SW 1271 (cell line): ENCODE data around the gene PERM1.

Experiments
- DNase-seq, 2 experiments: peaks; one replicate each; lab custom pipeline; 2025; lab: John Stamatoyannopoulos, UW

The PERM1 gene

DNA sequence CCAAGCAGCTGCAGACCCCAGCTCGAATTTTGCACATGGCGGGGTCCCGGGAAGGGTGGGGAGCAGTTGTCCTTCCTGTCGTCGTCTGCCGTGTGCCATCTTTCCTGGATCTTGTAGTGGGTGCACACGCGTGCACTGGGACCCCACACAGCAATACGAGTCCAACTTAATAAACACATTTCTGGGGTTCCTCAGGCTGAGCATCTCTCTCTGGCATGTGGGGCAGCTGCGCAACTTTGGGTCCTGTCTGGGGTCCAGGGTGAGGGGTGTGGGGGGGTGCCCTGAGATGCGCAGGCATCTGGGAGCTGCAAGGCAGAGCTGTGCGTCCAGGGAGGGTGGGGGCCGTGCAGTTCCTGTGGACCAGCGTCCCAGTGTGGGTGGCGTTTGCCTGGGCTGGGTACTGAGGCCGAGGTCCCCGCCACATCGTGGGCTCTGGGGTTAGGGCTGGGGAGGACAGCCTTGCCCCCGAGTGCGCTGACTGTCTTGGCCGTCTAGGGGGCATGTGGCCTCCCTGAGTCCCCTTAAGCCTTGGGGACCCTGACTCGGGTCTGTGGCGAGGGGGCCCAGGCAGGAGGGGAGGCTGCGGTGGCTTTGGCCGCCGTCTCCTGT, 16.3 kb downstream of the PERM1 start:
- DNase-seq: no peak

DNA sequence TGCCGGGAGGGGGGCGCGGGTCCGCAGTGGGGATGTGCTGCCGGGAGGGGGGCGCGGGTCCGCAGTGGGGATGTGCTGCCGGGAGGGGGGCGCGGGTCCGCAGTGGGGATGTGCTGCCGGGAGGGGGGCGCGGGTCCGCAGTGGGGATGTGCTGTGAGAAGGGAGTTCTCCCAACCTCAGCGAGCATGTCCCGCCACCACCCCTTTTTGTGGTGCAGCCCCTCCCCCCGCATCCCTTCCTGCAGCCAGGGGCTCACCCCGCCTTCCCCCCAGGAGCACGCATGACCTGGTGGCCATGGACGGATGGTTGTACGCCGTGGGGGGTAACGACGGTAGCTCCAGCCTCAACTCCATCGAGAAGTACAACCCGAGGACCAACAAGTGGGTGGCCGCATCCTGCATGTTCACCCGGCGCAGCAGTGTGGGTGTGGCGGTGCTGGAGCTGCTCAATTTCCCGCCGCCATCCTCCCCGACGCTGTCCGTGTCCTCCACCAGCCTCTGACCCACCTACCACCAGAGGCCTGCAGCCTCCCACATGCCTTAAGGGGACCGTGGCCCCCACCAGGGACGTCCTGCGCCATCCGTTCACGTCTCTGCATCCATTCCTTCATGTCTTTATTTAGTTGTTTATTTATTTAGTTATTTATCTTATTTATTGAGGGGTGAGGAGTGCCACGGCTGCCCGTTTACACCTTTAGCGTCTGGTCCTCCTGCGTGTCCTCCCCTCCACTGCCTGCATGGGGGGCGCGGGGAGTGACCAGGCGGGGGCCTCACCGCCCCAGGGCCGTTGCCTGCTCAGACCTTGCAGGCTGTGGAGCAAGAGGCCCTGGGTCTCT, 17.0 kb downstream of the PERM1 start:
- DNase-seq: no peak

DNA sequence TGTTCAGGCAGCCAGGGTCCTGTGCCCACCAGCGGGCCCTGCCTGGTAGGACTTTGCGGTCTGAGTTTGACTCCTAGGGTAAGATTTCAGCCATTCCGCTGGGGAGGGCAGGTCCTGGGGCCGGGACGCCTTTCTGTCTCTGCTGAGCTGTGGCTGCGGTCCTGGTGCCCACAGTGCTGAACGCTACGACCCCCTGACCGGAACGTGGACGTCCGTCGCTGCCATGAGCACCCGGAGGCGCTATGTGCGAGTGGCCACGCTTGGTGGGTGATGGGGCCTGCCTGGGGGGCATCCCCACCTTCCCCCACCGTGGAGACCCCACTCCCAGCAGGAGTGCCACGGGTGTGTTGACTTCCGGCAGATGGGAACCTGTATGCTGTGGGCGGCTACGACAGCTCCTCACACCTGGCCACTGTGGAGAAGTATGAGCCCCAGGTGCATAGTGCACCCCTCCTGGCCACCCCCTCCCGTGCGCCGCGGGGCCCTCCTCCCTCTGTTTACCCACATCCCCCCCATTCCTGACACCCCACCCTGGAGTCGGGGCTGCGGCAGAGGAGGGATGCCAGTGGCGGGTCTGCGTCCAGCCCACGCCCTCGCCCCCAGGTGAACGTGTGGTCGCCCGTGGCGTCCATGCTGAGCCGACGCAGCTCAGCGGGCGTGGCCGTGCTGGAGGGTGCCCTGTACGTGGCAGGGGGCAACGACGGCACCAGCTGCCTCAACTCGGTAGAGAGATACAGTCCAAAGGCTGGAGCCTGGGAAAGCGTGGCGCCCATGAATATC, 18.0 kb downstream of the PERM1 start:
- no peak for DNase-seq

DNA sequence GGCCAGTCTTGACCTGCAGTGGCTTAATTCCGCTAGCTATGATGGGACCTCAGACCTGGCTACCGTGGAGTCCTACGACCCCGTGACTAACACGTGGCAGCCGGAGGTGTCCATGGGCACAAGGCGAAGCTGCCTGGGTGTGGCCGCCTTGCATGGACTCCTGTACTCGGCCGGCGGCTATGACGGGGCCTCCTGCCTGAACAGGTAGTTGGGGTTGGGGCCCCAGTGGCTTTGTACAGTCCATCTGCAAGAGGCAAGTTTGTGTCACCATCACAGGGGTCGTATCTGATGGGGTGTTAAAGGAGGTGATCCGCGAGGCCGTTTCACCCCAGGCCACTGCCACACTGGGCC, 18.6 kb downstream of the PERM1 start:
- no peak for DNase-seq

DNA sequence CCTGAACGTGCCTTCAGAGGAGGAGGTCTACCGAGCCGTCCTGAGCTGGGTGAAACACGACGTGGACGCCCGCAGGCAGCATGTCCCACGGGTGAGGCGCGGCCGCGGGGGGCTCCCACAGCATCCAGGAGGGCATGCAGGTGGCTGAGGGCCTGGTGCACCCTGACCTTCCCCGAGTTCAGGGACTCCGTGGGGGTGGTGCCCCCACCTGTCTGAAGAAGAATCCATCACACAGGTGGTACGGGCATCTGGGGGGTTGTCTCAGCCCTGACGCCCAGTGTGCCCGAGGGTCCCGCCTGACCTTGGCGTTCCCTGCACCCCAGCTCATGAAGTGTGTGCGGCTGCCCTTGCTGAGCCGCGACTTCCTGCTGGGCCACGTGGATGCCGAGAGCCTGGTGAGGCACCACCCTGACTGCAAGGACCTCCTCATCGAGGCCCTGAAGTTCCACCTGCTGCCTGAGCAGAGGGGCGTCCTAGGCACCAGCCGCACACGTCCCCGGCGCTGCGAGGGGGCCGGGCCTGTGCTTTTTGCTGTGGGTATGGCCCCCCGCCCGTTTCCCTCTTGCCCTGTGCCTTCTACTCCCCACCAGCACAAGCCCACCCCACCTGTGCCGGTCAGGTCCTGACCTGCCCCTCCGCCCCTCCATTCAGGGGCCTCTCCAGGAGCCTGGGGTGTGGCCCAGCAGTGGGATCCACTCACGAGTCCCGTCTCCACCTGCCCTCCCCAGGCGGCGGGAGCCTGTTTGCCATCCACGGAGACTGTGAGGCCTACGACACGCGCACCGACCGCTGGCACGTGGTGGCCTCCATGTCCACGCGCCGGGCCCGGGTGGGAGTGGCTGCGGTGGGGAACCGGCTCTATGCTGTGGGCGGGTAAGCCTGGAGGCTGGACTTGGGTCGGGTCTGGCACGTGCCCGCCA, 19.3 kb downstream of the PERM1 start:
- no peak for DNase-seq

DNA sequence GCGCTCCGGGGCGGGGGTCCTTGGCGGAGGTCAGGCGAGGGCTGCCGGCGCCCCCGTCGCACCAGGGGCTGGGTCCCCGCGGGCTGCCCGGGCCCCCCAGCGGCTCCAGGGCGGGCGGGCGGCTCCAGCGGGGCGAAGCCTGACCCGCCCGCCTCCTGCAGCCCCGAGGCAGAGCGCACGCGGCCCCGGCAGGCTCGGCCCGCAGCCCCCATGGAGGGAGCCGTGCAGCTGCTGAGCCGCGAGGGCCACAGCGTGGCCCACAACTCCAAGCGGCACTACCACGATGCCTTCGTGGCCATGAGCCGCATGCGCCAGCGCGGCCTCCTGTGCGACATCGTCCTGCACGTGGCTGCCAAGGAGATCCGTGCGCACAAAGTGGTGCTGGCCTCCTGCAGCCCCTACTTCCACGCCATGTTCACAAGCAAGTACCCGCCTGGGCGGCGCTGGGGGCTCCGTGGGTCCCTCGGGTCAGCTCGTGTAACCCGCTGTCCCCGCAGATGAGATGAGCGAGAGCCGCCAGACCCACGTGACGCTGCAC, 20.7 kb downstream of the PERM1 start:
- DNase-seq: no peak

DNA sequence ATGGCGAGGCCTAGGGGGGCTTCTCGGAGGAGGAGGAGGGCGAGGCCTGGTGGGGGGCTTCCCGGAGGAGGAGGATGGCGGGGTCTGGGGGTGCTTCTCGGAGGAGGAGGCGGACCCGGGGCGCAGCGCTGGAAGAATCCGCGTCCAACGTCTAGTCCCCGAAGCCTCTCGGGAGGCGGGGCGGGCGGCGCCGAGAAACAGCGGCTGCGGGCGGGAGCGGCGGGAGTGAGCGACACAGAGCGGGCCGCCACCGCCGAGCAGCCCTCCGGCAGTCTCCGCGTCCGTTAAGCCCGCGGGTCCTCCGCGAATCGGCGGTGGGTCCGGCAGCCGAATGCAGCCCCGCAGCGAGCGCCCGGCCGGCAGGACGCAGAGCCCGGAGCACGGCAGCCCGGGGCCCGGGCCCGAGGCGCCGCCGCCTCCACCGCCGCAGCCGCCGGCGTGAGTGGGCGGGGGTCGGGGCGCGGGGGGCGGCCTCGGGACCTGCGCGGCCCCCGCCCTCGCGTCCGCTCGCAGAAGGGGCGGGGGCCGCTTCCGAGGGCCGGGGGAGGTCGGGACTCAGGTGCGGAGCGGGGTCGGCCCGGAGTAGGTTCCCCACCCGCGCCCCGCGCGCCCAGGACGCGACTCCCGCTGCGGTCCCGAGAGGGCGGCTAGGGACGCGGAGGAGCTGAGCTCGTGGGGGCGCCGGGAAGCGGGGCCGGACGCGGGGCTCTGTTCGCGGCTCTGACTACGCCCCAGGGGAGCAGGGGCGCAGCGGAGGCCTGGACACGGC, 21.3 kb downstream of the PERM1 start, which contains the start of gene KLHL17:
TSS of gene KLHL17 (plus strand) at position 222 of the 769 bp plus-strand sequence. CDS start at position 332, 110 bp downstream.
- DNase-seq: peak in 1 of 2 experiments; percentile 28

DNA sequence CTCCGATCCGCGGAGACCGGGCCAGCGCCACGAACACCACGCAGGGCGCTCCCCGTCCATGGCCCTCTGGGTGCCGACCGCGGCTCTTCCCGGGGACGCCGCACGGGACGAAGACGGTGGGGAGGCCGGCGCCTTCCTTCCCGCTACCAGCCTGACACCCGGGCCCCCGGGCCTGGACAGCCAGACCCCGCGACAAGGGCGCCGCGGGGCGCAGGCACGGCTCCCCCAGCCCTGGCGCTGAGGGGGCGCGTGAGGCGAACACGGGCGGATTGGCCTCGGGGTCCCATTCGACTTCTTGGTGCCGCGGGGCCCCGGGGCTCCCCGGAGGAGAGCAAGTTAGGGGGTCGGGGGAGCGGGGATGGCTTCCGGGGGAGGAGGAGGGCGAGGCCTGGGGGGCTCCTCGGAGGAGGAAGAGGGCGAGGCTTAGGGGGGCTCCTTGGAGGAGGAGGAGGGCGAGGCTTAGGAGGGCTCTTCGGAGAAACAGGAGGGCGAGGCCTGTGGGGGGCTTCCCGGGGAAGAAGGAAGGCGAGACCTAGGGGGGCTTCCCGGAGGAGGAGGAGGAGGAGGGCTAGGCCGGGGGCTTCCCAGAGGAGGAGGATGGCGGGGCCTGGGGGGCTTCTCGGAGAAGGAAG, 22.0 kb downstream of the PERM1 start:
- no peak for DNase-seq

DNA sequence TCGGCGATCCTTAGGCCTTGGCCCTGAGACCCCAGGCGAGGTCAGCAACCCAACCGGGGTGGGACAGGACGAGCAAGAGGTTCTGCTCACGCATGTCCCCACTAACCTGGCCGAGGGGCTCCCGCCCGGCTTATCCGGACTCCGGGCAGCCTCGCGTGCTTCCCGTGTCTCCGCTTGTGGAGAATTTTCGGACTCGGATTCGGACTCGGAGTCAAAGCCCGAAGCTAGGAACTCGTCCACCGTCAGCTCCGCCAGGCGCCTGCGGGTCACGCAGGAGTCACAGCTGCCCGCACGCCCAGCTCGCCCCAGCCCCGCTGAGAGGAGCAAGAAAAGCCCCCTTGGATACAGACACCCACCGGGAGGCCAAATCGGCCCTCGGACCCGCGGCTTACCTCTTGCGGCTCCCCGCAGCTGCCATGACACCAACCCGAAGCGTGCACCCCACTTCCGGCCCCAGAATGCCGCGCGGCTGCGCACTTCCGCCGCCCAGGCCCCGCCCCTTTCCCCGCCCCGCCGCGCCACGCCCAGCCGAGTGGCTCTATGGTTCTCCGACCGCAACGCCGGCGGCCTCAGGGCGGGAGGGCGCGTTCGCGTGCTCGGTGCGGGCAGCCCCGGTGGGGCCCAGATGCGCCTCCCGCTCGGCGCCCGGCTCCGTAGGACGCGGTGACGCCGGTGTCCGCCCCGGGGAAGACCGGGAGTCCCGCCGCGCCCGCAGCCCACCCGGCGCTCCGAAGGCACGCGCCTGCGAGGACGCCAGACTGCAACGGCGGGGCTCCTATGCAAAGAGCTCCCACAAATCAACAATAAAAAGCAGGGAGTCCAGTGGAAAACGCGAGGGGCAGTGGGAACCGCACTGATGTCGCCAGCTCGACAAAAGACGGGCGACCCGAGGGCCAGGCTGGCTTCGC, 22.8 kb downstream of the PERM1 start, which contains the start of gene NOC2L:
TSS of gene NOC2L (minus strand) at position 434 of the 908 bp plus-strand sequence. CDS start at position 418, 16 bp downstream.
- DNase-seq: peak; percentile 29 to 69

DNA sequence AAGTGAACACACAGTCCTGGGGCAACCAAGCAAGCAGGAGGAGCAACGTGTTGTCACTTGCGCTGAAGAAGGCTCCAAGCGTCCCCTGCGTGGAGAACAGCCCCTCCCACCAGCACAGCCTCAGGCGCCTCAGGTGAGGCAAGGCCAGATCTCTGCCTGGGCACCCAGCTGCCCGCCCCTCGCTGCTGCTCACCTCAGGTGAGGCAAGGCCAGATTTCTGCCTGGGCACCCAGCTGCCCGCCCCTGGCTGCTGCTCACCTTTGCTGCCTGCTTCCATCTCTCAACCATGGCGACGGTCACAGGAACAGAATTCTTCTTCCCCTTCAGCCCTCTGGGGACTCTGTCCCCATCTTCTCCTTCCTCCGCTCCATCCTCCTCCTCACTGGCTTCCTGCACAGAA, 25.3 kb downstream of the PERM1 start:
- DNase-seq: no peak

DNA sequence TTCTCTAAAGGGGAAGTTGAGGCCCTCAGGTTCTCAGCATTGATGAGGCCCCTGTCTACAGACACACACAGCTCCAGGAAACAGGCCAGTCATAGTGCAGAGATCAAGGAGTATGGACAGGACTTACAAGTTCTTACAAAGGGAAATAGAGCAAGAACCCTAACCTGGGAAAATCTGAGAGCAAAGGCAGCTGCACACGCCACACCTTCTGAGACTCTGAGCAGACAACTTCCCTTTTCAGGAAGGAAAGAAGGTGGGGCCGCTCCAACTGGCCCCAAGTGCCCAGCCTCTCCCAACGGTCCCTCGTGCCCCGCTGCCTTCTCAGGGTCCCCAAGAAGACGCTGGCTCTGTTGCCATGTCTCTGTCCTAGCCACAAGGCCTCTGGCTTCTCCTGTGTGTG, 26.4 kb downstream of the PERM1 start:
- no peak for DNase-seq

DNA sequence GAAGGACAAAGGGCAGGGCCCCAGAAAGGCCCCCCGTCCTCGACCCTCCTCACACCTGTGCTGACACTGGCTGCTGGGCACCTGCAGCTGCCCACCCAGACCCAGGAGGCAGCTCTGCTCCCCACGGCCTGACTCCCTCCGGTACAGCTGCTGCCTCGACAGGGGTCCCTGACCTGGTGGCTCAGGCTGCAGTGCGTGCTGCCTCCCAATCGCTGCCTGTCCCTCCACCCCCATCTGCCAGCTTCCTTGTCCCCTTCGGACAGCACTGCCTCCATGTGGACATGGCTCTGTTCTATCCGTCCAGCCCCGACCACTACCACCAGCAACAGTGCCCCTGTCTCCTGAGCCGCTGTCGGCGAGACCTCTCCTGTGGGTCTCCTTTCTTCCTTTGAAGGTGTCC, 27.0 kb downstream of the PERM1 start:
- DNase-seq: no peak

DNA sequence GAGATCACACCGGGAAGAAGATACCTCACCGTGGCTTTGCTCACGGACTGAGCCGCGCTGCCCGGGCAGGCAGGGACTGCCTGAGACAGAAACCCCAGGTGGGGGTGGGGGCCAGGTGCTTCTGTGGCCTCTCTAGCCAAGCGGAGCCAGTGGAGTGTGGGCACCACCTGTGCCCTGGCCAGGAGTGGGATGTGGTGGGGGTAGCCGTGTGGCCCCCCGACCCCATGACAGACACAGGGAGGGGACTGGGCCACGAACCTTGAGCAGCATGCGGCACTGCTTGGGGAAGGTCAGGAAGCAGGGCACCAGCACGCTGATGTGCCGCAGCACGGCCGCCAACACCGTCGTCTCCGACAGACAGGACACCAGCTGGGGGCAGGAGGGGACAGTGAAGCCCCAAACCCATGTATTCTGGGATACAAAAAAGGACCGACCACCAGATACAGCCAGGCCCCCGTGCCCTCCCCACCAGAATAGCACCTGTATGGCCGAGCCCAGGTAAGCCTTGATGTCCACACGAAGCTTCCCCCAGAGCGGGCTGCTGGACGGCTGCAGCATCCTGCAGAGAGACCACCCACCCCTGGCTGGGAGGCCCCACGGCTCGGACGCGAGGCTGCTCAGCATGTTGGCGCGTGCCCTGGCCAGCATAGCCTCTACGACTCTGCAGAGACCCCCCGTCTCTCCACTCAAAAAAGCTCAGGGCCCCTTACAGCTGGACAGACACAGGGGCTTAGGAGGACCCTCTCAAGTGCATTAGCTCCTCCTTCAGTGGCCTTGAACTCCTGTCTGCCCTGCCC, 28.2 kb downstream of the PERM1 start:
- no peak for DNase-seq

DNA sequence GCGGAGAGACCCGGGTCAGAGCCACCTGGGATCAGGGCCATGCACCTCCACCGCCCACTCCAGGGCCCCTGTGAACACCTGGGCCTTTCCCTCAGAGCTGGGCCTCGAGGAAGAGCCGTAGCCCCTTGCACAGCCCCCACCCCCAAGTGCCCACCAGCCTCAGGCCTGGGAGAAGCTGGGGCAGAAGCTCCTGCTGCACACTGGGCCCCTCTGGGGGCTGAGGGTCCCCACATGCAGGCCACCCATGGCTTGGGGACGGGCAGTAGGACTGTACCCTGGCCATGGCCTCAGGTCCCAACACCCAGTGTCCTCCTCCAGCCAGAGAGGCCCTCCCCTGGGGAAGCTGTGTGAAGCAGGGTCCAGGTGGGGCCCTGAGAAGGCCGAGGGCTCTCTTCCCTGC, 29.3 kb downstream of the PERM1 start:
- no peak for DNase-seq

DNA sequence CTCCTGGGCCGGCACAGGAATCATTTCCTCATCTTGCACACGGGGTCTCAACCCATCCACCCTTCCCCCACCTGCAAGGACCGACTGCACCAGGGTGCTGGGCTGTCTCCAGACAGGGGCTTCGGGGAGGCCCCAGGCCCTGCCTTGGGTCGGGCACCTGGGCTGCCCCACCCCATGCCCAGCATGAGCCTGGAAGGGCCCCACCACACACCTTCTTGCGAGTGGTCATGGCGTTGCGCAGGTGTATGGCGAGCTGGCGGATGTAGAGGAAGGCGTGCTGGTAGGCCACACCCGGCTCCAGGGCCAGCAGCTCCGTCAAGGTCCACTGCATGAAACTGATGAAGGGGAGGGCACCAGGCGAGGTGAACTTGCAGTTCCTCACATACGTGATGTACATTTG, 29.7 kb downstream of the PERM1 start:
- DNase-seq: no peak

DNA sequence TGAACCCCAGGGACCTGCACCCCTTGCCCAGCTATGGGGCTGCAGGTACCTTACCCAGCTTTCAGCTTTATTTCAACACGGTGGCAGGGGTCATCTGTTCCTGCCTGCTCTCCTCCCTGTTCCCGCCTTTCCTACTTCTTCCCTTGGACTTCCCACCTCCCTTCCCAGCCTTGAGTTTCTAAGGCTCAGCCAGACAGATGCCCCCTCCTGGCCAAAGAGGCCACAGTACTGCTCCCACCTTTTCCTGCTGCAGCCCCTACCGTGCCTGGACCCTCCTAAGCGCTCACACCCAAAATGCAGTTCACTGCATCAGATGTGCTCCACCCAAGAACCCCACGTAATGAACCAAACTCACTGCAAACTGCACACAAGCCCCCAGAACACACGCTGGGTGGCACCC, 30.5 kb downstream of the PERM1 start:
- peak in 1 of 2 experiments; percentile 13 for DNase-seq

DNA sequence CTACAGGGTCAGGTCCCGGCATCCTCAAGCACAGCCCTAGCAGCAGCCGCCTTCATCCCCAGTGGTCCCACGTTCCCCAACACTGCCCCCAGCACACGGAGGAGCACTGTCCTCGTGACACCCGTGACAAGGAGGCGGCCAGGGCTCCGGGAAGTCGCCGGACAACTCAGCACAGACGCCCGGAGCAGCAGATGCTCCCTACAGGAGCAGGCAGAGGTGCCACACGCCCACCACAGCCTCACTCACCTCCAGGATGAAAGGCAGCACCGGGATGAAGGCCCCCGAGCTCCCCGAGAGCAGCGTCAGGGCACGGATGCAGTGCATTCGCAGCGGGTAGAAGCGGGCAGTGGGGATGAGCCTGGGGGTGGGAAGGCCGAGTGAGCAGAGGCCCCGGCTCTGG, 31.0 kb downstream of the PERM1 start:
- no peak for DNase-seq

DNA sequence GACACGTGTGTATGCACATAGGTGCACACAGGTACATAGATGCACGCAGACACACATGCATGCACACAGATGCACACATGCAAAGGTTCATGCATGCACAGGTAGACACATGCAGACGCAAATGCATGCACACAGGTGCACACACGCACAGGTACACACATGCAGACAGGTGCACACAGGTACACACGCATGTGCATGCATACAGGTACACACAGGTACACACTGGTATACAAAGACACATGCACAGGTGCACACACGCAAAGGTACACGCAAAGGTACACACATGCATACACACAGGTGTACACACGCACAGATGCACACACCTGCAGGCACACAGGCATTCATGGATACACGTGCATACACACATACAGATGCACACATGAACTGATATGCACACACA, 31.6 kb downstream of the PERM1 start:
- DNase-seq: no peak
